Right lobe of liver (tissue), 6 donors: ENCODE data around the gene STRIP2. TPM values are rescaled to one million over a fixed set of nuclear protein-coding genes. Genes with fewer than 3 reads are reported as not detected.

ENCODE experiments used
- ATAC-seq, 4 donors: fragments of 200-7000 bp; cut with Tn5 transposase; one replicate each; pipeline ENCODE4 v1.9.1; 2020; ENCODE audit warnings: mild to moderate bottlenecking in 4 of 4, moderate library complexity in 4 of 4
- DNase-seq, 3 donors: peaks; one replicate each; pipeline ENCODE4 v3.0.0-alpha.2; 2020
- H3K27ac ChIP-seq, 3 donors: fragments of 200-600 bp; one replicate each; pipeline ENCODE4 v1.8.0; 2022
- H3K27me3 ChIP-seq, 2 donors: fragments of 200-600 bp; one replicate each; pipeline ENCODE4 v1.8.0; 2022
- H3K36me3 ChIP-seq, 4 donors: fragments of 200-600 bp; sonication (generic) in 1 of 4; one replicate each; pipeline versions ENCODE4 v1.5.1 to v1.8.0; 2017 to 2022; ENCODE audit warnings: control low read depth in 1 of 4
- H3K4me1 ChIP-seq, 4 donors: fragments of 200-600 bp; sonication (generic) in 1 of 4; one replicate each; pipeline versions ENCODE4 v1.5.1 to v1.8.0; 2017 to 2022; ENCODE audit warnings: control low read depth in 1 of 4
- H3K4me3 ChIP-seq, 3 donors: fragments of 200-600 bp; one replicate each; pipeline ENCODE4 v1.8.0; 2022
- H3K9me3 ChIP-seq, 4 donors: fragments of 200-600 bp; sonication (generic) in 1 of 4; one replicate each; pipeline versions ENCODE4 v1.5.1 to v1.8.0; 2017 to 2022; ENCODE audit warnings: control low read depth in 1 of 4
- POLR2A ChIP-seq: fragments of 450-650 bp; IDR thresholded peaks from one replicate; pipeline ENCODE4 v1.6.1; 2017; ENCODE audit warnings: antibody characterized with exemption, mild to moderate bottlenecking
- WGBS: methylation state at CpG from one replicate; pipeline ENCODE4 v1.1.6; 2018; ENCODE audit warnings: low coverage, low lambda C conversion rate; ENCODE audit not compliant: insufficient coverage; ENCODE audit errors: missing lambda C conversion rate; 5-methylcytosine and 5-hydroxymethylcytosine counted together
- intact Hi-C, 2 donors: fragments of 100-400 bp; cut with DNase I; formaldehyde crosslinking; loops; one replicate each; pipeline versions ENCODE4 v1.11.2 to v1.14.1; 2022
- total RNA-seq, 6 experiments: library from RNA; depleted of rRNA in 2 of 6; stranded (reverse); fragments of >200 nt in 2 of 6; fragmentation: NEBNext Ultra II Directional in 3 of 6; extraction: Animal tissue kit (Norgen Biotek cat#: 25700) in 3 of 6; gene quantifications; one replicate each; pipeline versions ENCODE4 v1.1.0 to v1.2.4, GENCODE V29; 2016 to 2023
- TF ChIP-seq, protein P1 (sequence below), 4 donors: fragments of 200-600 bp in 3 of 4; fragments of 450-650 bp in 1 of 4; IDR thresholded peaks; one replicate each; pipeline versions ENCODE4 v1.5.1 to v1.8.0; 2016 to 2022; ENCODE audit warnings: antibody characterized with exemption in 4 of 4, mild to moderate bottlenecking in 2 of 4
- donor health status: DM: no; HTN: yes; CAD: no.
- donor health status: DM: no; HTN: no; CAD: no.
- donor health status: DM: no; HTN: no; CAD: no.
- donor health status: DM: no; HTN: yes; CAD: no.
- donor health status: DM: no; HTN: yes; CAD: no.

The STRIP2 gene
- total RNA-seq, 6 experiments from 2014 or later = 0.24 to 0.86 (median 0.42) TPM

DNA sequence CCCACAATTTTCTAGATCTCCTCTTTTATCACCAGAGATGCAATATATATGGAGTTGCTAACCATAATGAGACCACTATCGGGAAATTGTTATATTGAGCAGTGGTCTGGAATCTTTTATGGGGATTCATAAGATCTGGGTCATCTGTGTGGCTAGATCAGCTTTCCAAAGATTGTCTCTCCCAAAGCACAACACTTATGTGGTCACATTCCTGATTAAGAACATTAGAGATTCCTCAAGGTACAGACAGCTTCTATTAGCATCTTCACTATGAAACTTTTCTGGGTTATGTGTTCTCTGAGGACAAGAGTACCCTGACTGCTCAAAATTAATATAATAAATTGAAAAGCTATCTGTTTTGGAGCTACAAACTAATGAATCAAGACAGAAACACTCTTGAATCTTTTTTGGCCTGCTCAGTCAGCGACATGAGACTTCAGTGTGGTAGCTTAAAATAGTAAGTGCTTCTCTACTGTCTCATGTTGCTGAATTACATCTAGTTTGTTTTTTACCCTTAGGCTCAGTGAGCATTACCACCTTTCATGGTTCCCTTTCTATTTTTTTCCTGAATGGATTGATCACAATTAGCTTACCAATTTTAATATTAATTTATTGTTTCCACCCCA lies 42.6 kb upstream of the STRIP2 start:
- H3K27ac ChIP-seq = no peak overlapping the region
- no peaks in the 10 kb centered on the region for H3K27me3 ChIP-seq
- H3K4me1 ChIP-seq = peaks cover 0 to 15% (median 0%) of the 10 kb centered on the region in 4 donors
- WGBS = 94% methylated on average over 2 of the region's 2 CpGs
- no peak for ATAC-seq
- H3K4me3 ChIP-seq = no peak overlapping the region
- H3K36me3 ChIP-seq = peaks cover 0 to 8% (median 0%) of the 10 kb centered on the region in 4 donors
- intact Hi-C loops = no loop called here
- TF ChIP-seq POLR2A = no peak
- TF ChIP-seq, protein P1, sequence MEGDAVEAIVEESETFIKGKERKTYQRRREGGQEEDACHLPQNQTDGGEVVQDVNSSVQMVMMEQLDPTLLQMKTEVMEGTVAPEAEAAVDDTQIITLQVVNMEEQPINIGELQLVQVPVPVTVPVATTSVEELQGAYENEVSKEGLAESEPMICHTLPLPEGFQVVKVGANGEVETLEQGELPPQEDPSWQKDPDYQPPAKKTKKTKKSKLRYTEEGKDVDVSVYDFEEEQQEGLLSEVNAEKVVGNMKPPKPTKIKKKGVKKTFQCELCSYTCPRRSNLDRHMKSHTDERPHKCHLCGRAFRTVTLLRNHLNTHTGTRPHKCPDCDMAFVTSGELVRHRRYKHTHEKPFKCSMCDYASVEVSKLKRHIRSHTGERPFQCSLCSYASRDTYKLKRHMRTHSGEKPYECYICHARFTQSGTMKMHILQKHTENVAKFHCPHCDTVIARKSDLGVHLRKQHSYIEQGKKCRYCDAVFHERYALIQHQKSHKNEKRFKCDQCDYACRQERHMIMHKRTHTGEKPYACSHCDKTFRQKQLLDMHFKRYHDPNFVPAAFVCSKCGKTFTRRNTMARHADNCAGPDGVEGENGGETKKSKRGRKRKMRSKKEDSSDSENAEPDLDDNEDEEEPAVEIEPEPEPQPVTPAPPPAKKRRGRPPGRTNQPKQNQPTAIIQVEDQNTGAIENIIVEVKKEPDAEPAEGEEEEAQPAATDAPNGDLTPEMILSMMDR (IDR thresholded peaks at IDR 0.05) = no peak
- DNase-seq = no peak
- H3K9me3 ChIP-seq = no peaks in the 10 kb centered on the region

DNA sequence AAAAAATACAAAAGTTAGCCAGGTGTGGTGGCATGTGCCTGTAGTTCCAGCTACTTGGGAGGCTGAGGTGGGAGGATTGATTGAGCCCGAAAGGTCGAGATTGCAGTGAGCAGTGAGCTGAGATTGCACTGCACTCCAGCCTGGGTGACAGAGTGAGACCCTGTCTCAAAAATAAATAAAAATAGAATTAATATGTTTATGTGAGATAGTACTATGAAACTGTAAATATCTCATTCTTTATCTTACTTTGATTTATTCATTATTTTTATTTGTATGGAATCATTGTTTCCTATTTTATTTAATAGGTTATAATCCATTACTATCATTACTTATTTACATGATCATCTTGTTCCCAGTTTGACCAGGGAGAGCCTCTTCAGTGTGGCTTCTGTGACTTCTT lies 41.0 kb upstream of the STRIP2 start:
- peaks cover 0 to under 1% (median 0%) of the 10 kb centered on the region in 4 donors for H3K4me1 ChIP-seq
- TF ChIP-seq POLR2A = no peak
- TF ChIP-seq, protein P1 (IDR thresholded peaks at IDR 0.05) = no peak
- H3K27ac ChIP-seq = no peak overlapping the region
- H3K27me3 ChIP-seq = no peaks in the 10 kb centered on the region
- H3K9me3 ChIP-seq = no peaks in the 10 kb centered on the region
- DNase-seq (no peak), ATAC-seq (no peak)
- WGBS = 89% methylated on average over 2 of the region's 2 CpGs
- intact Hi-C loops = no loop called here
- H3K36me3 ChIP-seq = peaks cover 0 to 12% (median 0%) of the 10 kb centered on the region in 4 donors
- no peak overlapping the region for H3K4me3 ChIP-seq

DNA sequence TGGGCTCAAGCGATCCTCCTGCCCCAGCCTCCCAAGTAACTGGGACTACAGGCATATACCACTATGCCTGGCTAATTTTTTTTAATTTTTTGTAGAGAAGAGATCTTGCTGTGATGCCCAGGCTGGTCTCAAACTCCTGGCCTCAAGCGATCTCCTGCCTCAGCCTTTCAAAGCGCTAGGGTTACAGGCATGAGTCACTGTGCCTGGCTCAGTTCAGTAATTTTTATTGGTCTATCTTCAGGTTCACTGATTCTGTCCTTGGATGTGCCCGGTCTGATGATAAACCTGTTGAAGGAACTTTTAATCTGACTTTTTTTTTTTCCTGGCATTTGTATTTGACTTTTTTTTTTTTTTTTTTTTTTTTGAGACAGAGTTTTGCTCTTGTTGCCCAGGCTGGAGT lies 40.1 kb upstream of the STRIP2 start:
- Histone ChIP-seq H3K9me3 (no peaks in the 10 kb centered on the region), H3K36me3 (peaks cover 0 to 12% (median 0%) of the 10 kb centered on the region in 4 donors), H3K27ac (no peak overlapping the region), H3K27me3 (no peaks in the 10 kb centered on the region), H3K4me1 (no peaks in the 10 kb centered on the region), H3K4me3 (no peak overlapping the region)
- no peak for ATAC-seq
- TF ChIP-seq, protein P1 (IDR thresholded peaks at IDR 0.05) = no peak
- TF ChIP-seq POLR2A = no peak
- intact Hi-C loops = no loop called here
- 97% methylated on average over 3 of the region's 4 CpGs for WGBS
- DNase-seq = no peak

DNA sequence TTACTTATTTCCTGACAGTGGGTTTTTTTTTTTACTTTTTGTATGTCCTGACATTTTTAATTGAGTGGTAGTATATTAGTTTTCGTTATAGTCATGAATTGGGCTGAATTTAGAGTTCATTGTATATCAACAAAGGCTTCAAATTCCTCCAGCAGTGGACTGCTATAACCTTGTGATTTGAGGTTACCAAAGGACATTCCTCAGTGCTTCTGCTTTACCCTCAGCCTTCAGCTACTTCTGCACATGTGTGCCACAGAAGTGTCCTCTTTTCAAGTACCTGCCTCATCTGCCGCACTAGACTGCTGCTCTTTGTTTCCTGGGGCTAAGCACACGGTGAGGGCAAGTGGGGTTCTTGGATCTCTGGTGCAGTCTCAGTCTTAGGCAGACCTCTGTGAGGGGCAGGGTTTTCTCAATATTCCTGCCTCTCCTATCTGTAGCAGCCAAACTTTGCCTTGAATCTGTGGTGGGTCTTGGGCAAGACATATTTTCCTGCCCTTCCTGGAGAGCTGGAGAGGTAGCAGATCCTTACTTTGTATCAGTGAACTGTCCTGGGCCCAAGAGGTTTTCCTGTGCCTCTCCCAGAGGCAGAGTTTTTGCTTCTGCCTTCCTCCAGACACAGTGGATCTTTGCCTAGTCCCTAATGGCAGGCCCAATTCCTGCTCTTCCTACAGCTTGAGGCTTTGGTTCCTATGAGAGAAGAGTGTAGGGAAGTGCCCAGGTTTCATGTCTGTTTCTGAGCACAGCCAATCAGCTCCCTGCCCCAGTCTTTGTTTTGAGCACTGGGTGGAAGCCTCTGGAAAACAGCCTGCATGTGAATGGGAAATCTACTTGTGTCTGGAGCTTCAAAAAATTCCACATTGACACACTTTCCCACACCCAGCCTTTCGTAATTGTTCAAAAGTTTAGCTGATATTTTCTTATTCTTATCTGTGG lies 39.0 kb upstream of the STRIP2 start:
- intact Hi-C loops = no loop called here
- Histone ChIP-seq H3K9me3 (no peaks in the 10 kb centered on the region), H3K27me3 (no peaks in the 10 kb centered on the region), H3K36me3 (peaks cover 0 to 5% (median 0%) of the 10 kb centered on the region in 4 donors), H3K27ac (no peak overlapping the region), H3K4me1 (no peaks in the 10 kb centered on the region), H3K4me3 (no peak overlapping the region)
- 95% methylated on average over 4 of the region's 4 CpGs for WGBS
- ATAC-seq (peak; percentile 31 to 75 (median 47)), DNase-seq (no peak)
- no peak for TF ChIP-seq POLR2A
- TF ChIP-seq, protein P1 (IDR thresholded peaks at IDR 0.05) = no peak
